ENCODE results near the gene SP8.
"Not testable (repeated sequence)": the region's sequence is repeated elsewhere in the genome, so short reads cannot be mapped to it uniquely, and the experiment has no call there.

The SP8 gene

GRCh38 chr7:20786779-20787659 lies at the start of gene SP8:
Gene SP8 (minus strand): TSS chr7:20786886. CDS start chr7:20786798, 88 bp downstream.
- DNase-seq: no peak

GRCh38 chr7:20836424-20836823 lies 49.7 kb upstream of the SP8 start:
- not testable (repeated sequence) for DNase-seq

- no peak for DNase-seq
These were observed 48.5 kb upstream of the SP8 start for GRCh38 chr7:20835111-20835750.

- DNase-seq: no peak
These were observed 48.0 kb upstream of the SP8 start for GRCh38 chr7:20834656-20835055.

- no peak for DNase-seq
These were observed 45.3 kb upstream of the SP8 start for GRCh38 chr7:20831956-20832355.

- DNase-seq: no peak
These were observed 44.8 kb upstream of the SP8 start for GRCh38 chr7:20831451-20831850.

GRCh38 chr7:20828947-20829346 lies 42.3 kb upstream of the SP8 start:
- no peak for DNase-seq

- no peak for DNase-seq
These were observed 40.5 kb upstream of the SP8 start for GRCh38 chr7:20827172-20827571.

- DNase-seq: no peak
These were observed 39.6 kb upstream of the SP8 start for GRCh38 chr7:20826243-20826642.

GRCh38 chr7:20825555-20825954 lies 38.9 kb upstream of the SP8 start:
- no peak for DNase-seq

GRCh38 chr7:20821390-20821789 lies 34.7 kb upstream of the SP8 start:
- not testable (repeated sequence) for DNase-seq

- DNase-seq: no peak
These were observed 29.8 kb upstream of the SP8 start for GRCh38 chr7:20816372-20816959.

- DNase-seq: no peak
These were observed 17.7 kb upstream of the SP8 start for GRCh38 chr7:20804345-20804744.

- DNase-seq: no peak
These were observed 13.1 kb upstream of the SP8 start for GRCh38 chr7:20799566-20800366.

GRCh38 chr7:20798694-20799121 lies 12.0 kb upstream of the SP8 start:
- DNase-seq: no peak

- no peak for DNase-seq
These were observed 11.5 kb upstream of the SP8 start for GRCh38 chr7:20798081-20798693.

GRCh38 chr7:20797462-20798080 lies 10.9 kb upstream of the SP8 start:
- DNase-seq: no peak

GRCh38 chr7:20797042-20797461 lies 10.4 kb upstream of the SP8 start:
- no peak for DNase-seq

GRCh38 chr7:20796500-20796899 lies 9.8 kb upstream of the SP8 start:
- DNase-seq: no peak

GRCh38 chr7:20795881-20796280 lies 9.2 kb upstream of the SP8 start:
- no peak for DNase-seq

GRCh38 chr7:20795361-20795760 lies 8.7 kb upstream of the SP8 start:
- no peak for DNase-seq

GRCh38 chr7:20794676-20795075 lies 8.0 kb upstream of the SP8 start:
- DNase-seq: no peak
